GM12875 (cell line): ENCODE results near the gene CLIC1.

ENCODE experiments used
- H3K4me3 ChIP-seq: one replicate; pipeline ENCODE4 v1.5.1; 2011; ENCODE audit warnings: low read depth, low read length, control low read depth
- CTCF ChIP-seq: IDR thresholded peaks from 2 replicates; pipeline ENCODE4 v1.5.1; 2011; ENCODE audit warnings: low read depth, mild to moderate bottlenecking, control low read depth, inconsistent platforms, low read length, moderate library complexity, borderline replicate concordance; ENCODE audit not compliant: insufficient read depth

Gene CLIC1

DNA sequence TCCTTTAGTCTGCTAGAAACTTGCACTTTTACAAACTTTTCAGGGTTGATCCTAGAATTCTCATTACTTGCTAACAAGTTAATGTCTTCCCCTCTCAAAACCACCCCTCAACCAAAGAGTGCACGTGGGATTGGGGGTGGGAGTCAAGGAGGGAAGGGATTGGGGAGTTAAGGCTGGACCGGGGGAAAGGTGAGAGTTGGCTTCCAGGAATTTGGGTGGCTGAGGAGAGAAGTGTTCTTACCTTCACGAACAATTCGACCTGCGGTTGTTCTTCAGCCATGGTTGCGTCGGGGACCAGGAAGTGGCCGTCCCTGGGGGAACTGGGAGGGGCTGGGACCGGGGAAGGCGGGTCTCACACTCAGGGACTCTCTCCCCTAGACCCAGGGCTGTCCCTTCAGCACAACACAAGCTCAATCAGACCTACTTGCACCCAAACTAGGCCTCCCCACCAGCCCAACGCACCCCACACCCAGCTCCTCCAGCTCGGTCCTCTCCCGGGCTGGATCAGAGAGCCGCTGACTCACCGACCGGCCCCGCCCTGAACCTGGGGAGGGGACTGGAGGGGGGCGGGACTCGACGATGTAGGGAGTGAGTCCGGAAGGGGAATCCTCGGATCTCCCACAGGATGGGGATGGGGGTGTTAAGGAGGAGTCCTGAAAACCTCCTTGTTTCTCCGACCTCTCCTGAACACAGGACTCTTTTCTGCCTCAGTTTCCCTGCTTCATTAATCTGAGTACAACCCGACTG is at the start of gene CLIC1:
TSS of gene CLIC1 (minus strand) at position 510 of the 747 bp plus-strand sequence. CDS start at position 280, 230 bp downstream.
- no peak for TF ChIP-seq CTCF
- H3K4me3 ChIP-seq: peak within 1 kb of the TSS; percentile 64

DNA sequence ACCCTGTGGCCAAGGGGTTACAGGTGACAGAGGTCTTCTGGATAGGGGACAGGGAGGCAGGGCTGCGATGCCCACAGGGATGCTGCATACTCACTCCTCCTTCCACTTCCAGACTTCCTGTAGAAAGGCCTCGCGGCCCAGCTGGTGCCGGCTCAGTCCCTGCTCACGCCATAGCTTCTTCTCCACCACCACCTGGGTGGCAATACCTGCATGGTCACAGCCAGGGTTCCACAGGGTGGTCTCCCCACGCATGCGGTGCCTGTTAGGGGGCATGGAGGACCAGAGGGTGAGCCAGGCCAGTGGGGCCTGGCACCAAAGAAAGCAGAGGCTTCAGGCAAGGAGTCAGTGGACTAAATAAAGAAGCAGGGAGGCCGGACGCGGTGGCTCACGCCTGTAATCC is 49.1 kb upstream of the CLIC1 start:
- TF ChIP-seq CTCF: no peak

GRCh38 chr6:31784098-31784925 is 48.0 kb upstream of the CLIC1 start:
- no peak for TF ChIP-seq CTCF
- no peak overlapping the region for H3K4me3 ChIP-seq

More for the DNA sequence above, 49.1 kb upstream of the CLIC1 start:
- no peak overlapping the region for H3K4me3 ChIP-seq

- TF ChIP-seq CTCF: no peak
- H3K4me3 ChIP-seq: no peak overlapping the region
These were observed 46.0 kb upstream of the CLIC1 start for GRCh38 chr6:31782126-31782855.

GRCh38 chr6:31781244-31782125 is 45.2 kb upstream of the CLIC1 start:
- no peak for TF ChIP-seq CTCF
- no peak overlapping the region for H3K4me3 ChIP-seq

DNA sequence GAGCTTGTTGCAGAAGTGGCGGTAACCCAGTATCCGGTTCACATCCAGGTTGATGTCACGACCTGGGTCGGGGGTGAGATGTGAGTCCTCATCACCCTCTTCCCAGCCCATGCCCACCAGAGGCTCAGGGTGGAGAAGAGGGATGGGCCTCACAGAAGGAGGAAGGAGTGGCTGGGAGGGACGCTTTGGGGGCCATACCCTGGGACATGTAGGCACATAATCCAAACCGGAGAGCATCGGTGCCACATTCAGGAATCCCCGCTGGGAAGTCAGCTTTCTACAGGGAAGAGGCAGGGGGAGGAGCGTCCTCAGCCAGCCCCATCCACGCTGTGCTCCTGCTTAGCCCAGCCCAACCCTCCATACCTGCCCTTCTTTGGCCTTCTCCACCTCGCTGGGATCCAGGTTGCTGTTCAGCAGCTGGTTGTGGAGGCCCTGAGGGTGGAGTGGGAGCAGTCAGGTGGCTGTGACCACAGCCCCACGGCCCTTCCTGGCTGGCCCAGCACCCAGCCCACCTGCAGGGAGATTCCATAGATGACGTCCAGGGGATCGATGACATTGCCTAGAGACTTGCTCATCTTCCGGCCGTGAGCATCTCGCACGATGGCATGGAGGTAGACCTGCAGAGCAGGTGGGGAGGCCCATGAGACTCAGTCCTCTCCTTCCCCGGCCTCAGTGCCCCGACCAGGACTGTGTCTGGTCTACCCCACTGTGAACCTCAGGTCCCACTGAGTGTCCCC is 44.3 kb upstream of the CLIC1 start:
- TF ChIP-seq CTCF: no peak

More for the DNA sequence above, 44.3 kb upstream of the CLIC1 start:
- H3K4me3 ChIP-seq: no peak overlapping the region
